ENCODE measurements around the gene SPATA33.

DNA sequence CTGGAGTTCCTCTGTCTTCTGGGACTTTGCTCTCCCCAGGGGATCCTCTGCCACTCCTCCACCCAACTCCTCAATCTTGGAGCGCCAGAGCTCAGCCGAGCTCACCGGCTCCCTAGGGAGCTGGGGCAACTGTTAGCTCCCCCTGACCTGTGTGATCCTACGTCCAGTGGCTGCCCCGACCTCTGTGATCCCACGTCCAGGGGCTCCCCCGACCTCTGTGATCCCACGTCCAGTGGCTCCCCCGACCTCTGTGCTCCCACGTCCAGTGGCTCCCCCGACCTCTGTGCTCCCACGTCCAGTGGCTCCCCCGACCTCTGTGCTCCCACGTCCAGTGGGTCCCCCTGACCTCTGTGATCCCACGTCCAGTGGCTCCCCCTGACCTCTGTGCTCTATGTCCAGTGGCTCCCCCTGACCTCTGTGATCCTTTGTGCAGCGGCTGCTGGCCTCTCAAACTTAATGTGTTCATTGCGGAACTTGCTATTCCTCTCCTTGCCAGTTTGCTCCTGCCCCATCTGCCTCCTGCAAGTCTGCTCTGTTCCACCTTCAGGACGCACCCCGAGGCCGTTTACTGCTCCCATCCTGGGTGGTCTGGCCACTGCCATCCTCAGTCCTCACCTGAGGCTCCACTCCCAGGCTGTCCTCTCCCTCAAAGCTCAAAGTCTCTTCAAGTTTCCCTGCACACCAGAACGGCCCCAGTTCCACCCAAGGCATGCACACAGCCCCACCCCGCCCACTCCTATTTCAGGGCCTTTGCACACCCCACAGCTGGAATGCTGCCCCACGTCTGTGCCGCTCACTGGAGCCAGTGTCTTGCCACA lies 60.3 kb downstream of the SPATA33 start:
- TF ChIP-seq, protein P1, sequence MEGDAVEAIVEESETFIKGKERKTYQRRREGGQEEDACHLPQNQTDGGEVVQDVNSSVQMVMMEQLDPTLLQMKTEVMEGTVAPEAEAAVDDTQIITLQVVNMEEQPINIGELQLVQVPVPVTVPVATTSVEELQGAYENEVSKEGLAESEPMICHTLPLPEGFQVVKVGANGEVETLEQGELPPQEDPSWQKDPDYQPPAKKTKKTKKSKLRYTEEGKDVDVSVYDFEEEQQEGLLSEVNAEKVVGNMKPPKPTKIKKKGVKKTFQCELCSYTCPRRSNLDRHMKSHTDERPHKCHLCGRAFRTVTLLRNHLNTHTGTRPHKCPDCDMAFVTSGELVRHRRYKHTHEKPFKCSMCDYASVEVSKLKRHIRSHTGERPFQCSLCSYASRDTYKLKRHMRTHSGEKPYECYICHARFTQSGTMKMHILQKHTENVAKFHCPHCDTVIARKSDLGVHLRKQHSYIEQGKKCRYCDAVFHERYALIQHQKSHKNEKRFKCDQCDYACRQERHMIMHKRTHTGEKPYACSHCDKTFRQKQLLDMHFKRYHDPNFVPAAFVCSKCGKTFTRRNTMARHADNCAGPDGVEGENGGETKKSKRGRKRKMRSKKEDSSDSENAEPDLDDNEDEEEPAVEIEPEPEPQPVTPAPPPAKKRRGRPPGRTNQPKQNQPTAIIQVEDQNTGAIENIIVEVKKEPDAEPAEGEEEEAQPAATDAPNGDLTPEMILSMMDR (IDR thresholded peaks at IDR 0.05), result no peak
- TF ChIP-seq, protein P2, sequence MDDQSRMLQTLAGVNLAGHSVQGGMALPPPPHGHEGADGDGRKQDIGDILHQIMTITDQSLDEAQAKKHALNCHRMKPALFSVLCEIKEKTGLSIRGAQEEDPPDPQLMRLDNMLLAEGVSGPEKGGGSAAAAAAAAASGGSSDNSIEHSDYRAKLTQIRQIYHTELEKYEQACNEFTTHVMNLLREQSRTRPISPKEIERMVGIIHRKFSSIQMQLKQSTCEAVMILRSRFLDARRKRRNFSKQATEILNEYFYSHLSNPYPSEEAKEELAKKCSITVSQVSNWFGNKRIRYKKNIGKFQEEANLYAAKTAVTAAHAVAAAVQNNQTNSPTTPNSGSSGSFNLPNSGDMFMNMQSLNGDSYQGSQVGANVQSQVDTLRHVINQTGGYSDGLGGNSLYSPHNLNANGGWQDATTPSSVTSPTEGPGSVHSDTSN (IDR thresholded peaks at IDR 0.05), result no peak
- TF ChIP-seq POLR2A (IDR thresholded peaks at IDR 0.05; ENCODE audit: low read length) (no peak; the same call in 1 of the 2 replicates), FOSL2 (IDR thresholded peaks at IDR 0.05) (no peak), FOSL2 (CRISPR knock-in tag; IDR thresholded peaks at IDR 0.05) (no peak), JUNB (IDR thresholded peaks at IDR 0.05) (no peak), SMC3 (IDR thresholded peaks at IDR 0.05) (no peak), POLR2AphosphoS2 (conservative IDR thresholded peaks at IDR 0.05; ENCODE audit: low read length) (no peak), RCOR1 (IDR thresholded peaks at IDR 0.05; ENCODE audit: low read depth, low read length) (no peak), HEYL (CRISPR knock-in tag; IDR thresholded peaks at IDR 0.05) (no peak), RAD21 (conservative IDR thresholded peaks at IDR 0.05 in 1 of 2, IDR thresholded peaks at IDR 0.05 in 1 of 2) (no peak)

All from A549 (cell line).